OCI-LY7 (cell line): Measurements from ENCODE around the gene FANCC. TPM values are rescaled to one million over a fixed set of nuclear protein-coding genes. Genes with fewer than 3 reads are reported as not detected.

Experiments
- BruUV-seq: library from RNA; stranded (reverse); fragments of 400-500 nt; replicated peaks from 2 replicates; lab custom pipeline; 2021; lab: Mats Ljungman, UMichigan
- CTCF ChIA-PET: fragments of 300-600 bp; sonication (Branson Sonifier 250); formaldehyde crosslinking; loops from one replicate; lab custom pipeline; 2022; ENCODE audit warnings: antibody characterized with exemption; ENCODE audit not compliant: unreplicated experiment; lab: Charles Lee
- POLR2A ChIA-PET: fragments of 300-600 bp; sonication (Branson Sonifier 250); formaldehyde crosslinking; loops from one replicate; lab custom pipeline; 2022; ENCODE audit warnings: antibody characterized with exemption; lab: Charles Lee
- DNase-seq: peaks from one replicate; pipeline ENCODE4 v3.0.0-alpha.2; 2015; ENCODE audit warnings: low spot score
- H2AFZ ChIP-seq: fragments of 200-600 bp; sonication (generic), shearing (Covaris generic); 2 replicates; pipeline ENCODE4 v1.6.1; 2014; ENCODE audit warnings: mild to moderate bottlenecking, antibody characterized with exemption, low read length, moderate library complexity
- H3K27ac ChIP-seq: fragments of 200-600 bp; sonication (generic); 2 replicates; pipeline ENCODE4 v1.5.1; 2014; ENCODE audit warnings: mixed run types, low read depth, mild to moderate bottlenecking, moderate library complexity, low read length, inconsistent platforms; ENCODE audit not compliant: poor library complexity, severe bottlenecking
- H3K36me3 ChIP-seq: fragments of 200-600 bp; sonication (generic); 2 replicates; pipeline ENCODE4 v1.6.1; 2014; ENCODE audit warnings: mild to moderate bottlenecking, antibody characterized with exemption, low read length, moderate library complexity, mixed read lengths; ENCODE audit not compliant: insufficient read depth
- H3K4me1 ChIP-seq: fragments of 200-600 bp; sonication (generic); 2 replicates; pipeline ENCODE4 v1.5.1; 2014; ENCODE audit warnings: mild to moderate bottlenecking, low read length; ENCODE audit not compliant: insufficient read depth, poor library complexity, severe bottlenecking
- H3K4me2 ChIP-seq: fragments of 200-600 bp; sonication (generic); 2 replicates; pipeline ENCODE4 v1.6.1; 2014; ENCODE audit warnings: mild to moderate bottlenecking, low read length
- H3K4me3 ChIP-seq: fragments of 200-600 bp; sonication (generic); 2 replicates; pipeline ENCODE4 v1.5.1; 2014; ENCODE audit warnings: mild to moderate bottlenecking, low read depth, low read length; ENCODE audit not compliant: poor library complexity, severe bottlenecking
- H3K79me2 ChIP-seq: fragments of 200-600 bp; sonication (generic); 2 replicates; pipeline ENCODE4 v1.6.1; 2016; ENCODE audit warnings: low read depth, mild to moderate bottlenecking, low read length, moderate library complexity, mixed read lengths; ENCODE audit not compliant: insufficient read depth
- H3K9me2 ChIP-seq: fragments of 200-600 bp; sonication (generic); 2 replicates; pipeline ENCODE4 v1.6.1; 2016; ENCODE audit warnings: mild to moderate bottlenecking, low read length, mixed read lengths; ENCODE audit not compliant: insufficient read depth
- H3K9me3 ChIP-seq: fragments of 200-600 bp; sonication (generic); 2 replicates; pipeline ENCODE4 v1.6.1; 2014; ENCODE audit warnings: mild to moderate bottlenecking, mixed run types, low read length, mixed read lengths
- H4K20me1 ChIP-seq: fragments of 200-600 bp; sonication (generic); 2 replicates; pipeline ENCODE4 v1.6.1; 2014; ENCODE audit warnings: mild to moderate bottlenecking, antibody characterized with exemption, low read length, moderate library complexity, mixed read lengths; ENCODE audit not compliant: insufficient read depth
- CTCF ChIP-seq: fragments of 200-600 bp; sonication (generic); conservative IDR thresholded peaks from 2 replicates; pipeline ENCODE4 v1.5.1; 2014; ENCODE audit warnings: mild to moderate bottlenecking, antibody characterized with exemption, low read length, moderate library complexity, mixed read lengths
- EZH2phosphoT487 ChIP-seq: fragments of 200-600 bp; sonication (generic); IDR thresholded peaks from 2 replicates; pipeline ENCODE4 v1.6.1; 2018; ENCODE audit warnings: low read depth, borderline replicate concordance, mild to moderate bottlenecking, mixed run types, antibody characterized with exemption, low read length, moderate library complexity, mixed read lengths
- intact Hi-C: fragments of 100-400 bp; cut with micrococcal nuclease; formaldehyde crosslinking; loops from one replicate; pipeline ENCODE4 v1.10.0; 2022; ENCODE audit not compliant: unreplicated experiment
- total RNA-seq, 2 experiments: library from RNA; depleted of rRNA in 1 of 2; stranded (reverse); fragments of >200 nt in 1 of 2; shearing (Covaris generic) in 1 of 2; gene quantifications; 2 replicates each; pipeline ENCODE4 v1.2.3, GENCODE V29; 2014 to 2022

FANCC gene
- total RNA-seq, 2 experiments from 2014 or later: 13.9 to 28.7 TPM

GRCh38 chr9:95070549-95071021 is 246.9 kb downstream of the FANCC start:
- H3K9me3 ChIP-seq: no peaks in the 10 kb centered on the region
- H3K4me2 ChIP-seq: no peak overlapping the region
- TF ChIP-seq CTCF: no peak
- TF ChIP-seq EZH2phosphoT487: no peak
- no peaks in the 10 kb centered on the region for H3K4me1 ChIP-seq
- no peaks in the 10 kb centered on the region for H3K9me2 ChIP-seq
- H3K27ac ChIP-seq: no peak overlapping the region
- DNase-seq: no peak
- no peaks in the 10 kb centered on the region for H3K79me2 ChIP-seq
- CTCF ChIA-PET: no interaction called here
- no peaks in the 10 kb centered on the region for H3K36me3 ChIP-seq
- no peak overlapping the region for H3K4me3 ChIP-seq
- H4K20me1 ChIP-seq: no peaks in the 10 kb centered on the region
- BruUV-seq: no TSS peak
- POLR2A ChIA-PET: interaction anchor here (0.6 kb wide), 1 partner anchor 1652 kb away, joined by 4 read pairs; no protein-coding TSS in a partner anchor
- intact Hi-C loops: loop anchor here (10.0 kb wide), 1 partner anchor 56 kb away; no protein-coding TSS in a partner anchor
- no peak overlapping the region for H2AFZ ChIP-seq

GRCh38 chr9:95067897-95068296 is 249.6 kb downstream of the FANCC start:
- no TSS peak for BruUV-seq
- Histone ChIP-seq H3K4me1 (no peaks in the 10 kb centered on the region), H3K79me2 (no peaks in the 10 kb centered on the region), H2AFZ (no peak overlapping the region), H3K9me3 (no peaks in the 10 kb centered on the region), H3K4me2 (no peak overlapping the region), H3K27ac (no peak overlapping the region), H3K36me3 (no peaks in the 10 kb centered on the region), H3K9me2 (no peaks in the 10 kb centered on the region), H3K4me3 (no peak overlapping the region), H4K20me1 (no peaks in the 10 kb centered on the region)
- DNase-seq: no peak
- POLR2A ChIA-PET: interaction anchor here (0.6 kb wide), 1 partner anchor 790 kb away, joined by 3 read pairs; no protein-coding TSS in a partner anchor
- CTCF ChIA-PET: no interaction called here
- TF ChIP-seq EZH2phosphoT487 (no peak), CTCF (no peak)
- intact Hi-C loops: no loop called here

GRCh38 chr9:95067057-95067456 is 250.5 kb downstream of the FANCC start:
- no peaks in the 10 kb centered on the region for H3K4me1 ChIP-seq
- H3K4me3 ChIP-seq: no peak overlapping the region
- H3K27ac ChIP-seq: no peak overlapping the region
- H2AFZ ChIP-seq: no peak overlapping the region
- intact Hi-C loops: no loop called here
- TF ChIP-seq EZH2phosphoT487 (no peak), CTCF (no peak)
- CTCF ChIA-PET: no interaction called here
- POLR2A ChIA-PET: interaction anchor here (0.5 to 0.6 kb wide), 2 partner anchors 26 to 251 kb away, joined by 3 to 5 read pairs; no protein-coding TSS in a partner anchor
- H3K36me3 ChIP-seq: no peaks in the 10 kb centered on the region
- no peaks in the 10 kb centered on the region for H3K9me2 ChIP-seq
- BruUV-seq: no TSS peak
- DNase-seq: no peak
- H3K4me2 ChIP-seq: no peak overlapping the region
- no peaks in the 10 kb centered on the region for H3K79me2 ChIP-seq
- no peaks in the 10 kb centered on the region for H4K20me1 ChIP-seq
- no peaks in the 10 kb centered on the region for H3K9me3 ChIP-seq
